ENCODE results near the gene KLHL2.

DNA sequence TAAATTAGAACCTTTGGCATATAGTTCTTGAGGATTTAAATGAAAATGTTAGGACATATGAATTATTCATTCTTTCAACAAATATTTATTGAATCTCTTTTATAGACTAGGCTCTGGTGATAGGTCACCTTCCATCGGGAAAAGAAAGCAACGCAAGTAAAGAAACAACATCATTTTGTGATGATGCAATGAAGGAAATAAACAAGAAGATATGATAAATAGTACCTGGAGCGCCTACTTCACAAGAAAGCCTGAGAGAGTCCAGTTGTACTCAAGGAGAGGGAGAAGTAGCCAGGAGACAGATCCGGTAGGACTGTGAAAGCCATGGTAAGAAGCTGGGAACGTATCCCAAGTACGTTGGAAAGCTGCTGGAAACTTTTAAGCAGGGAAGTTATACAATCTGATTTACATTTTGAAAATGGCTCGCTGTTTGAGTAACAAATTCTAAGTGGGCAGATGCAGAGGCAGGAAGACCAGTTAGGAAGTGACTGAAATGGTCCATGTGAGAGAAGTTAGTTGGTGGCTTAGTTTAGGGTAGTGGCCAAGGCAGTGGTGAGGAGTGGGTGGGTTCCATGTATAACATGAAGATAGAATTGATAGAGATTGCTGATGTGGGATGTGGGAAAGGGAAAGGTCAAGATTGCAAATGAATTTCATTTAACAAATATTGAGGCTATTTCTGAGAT, 153.8 kb downstream of the KLHL2 start:
- TF ChIP-seq, protein P1, sequence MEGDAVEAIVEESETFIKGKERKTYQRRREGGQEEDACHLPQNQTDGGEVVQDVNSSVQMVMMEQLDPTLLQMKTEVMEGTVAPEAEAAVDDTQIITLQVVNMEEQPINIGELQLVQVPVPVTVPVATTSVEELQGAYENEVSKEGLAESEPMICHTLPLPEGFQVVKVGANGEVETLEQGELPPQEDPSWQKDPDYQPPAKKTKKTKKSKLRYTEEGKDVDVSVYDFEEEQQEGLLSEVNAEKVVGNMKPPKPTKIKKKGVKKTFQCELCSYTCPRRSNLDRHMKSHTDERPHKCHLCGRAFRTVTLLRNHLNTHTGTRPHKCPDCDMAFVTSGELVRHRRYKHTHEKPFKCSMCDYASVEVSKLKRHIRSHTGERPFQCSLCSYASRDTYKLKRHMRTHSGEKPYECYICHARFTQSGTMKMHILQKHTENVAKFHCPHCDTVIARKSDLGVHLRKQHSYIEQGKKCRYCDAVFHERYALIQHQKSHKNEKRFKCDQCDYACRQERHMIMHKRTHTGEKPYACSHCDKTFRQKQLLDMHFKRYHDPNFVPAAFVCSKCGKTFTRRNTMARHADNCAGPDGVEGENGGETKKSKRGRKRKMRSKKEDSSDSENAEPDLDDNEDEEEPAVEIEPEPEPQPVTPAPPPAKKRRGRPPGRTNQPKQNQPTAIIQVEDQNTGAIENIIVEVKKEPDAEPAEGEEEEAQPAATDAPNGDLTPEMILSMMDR (conservative IDR thresholded peaks at IDR 0.05; ENCODE audit: low read length) = no peak
- no peak for TF ChIP-seq EZH2phosphoT487 (IDR thresholded peaks at IDR 0.05; ENCODE audit: borderline replicate concordance, low read depth, low read length)

All from OCI-LY7 (cell line).